ENCODE data around the gene HNRNPAB. TPM values are rescaled to one million over a fixed set of nuclear protein-coding genes. Genes with fewer than 3 reads are reported as not detected.
A peak's percentile ranks its signal among the peaks of the same experiment; 100 is the strongest.

HNRNPAB gene
- total RNA-seq, 1 donor: 63.5 TPM

- no peak overlapping the region for H3K4me3 ChIP-seq (ENCODE audit: low read depth, low read length)
- no peak for DNase-seq (ENCODE audit: low read depth)
- TF ChIP-seq, protein P1, sequence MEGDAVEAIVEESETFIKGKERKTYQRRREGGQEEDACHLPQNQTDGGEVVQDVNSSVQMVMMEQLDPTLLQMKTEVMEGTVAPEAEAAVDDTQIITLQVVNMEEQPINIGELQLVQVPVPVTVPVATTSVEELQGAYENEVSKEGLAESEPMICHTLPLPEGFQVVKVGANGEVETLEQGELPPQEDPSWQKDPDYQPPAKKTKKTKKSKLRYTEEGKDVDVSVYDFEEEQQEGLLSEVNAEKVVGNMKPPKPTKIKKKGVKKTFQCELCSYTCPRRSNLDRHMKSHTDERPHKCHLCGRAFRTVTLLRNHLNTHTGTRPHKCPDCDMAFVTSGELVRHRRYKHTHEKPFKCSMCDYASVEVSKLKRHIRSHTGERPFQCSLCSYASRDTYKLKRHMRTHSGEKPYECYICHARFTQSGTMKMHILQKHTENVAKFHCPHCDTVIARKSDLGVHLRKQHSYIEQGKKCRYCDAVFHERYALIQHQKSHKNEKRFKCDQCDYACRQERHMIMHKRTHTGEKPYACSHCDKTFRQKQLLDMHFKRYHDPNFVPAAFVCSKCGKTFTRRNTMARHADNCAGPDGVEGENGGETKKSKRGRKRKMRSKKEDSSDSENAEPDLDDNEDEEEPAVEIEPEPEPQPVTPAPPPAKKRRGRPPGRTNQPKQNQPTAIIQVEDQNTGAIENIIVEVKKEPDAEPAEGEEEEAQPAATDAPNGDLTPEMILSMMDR (IDR thresholded peaks at IDR 0.05; ENCODE audit: insufficient read depth, low read depth, low read length): no peak
Measured at GRCh38 chr5:178201927-178202235, 2.5 kb upstream of the HNRNPAB start.

- no peak for DNase-seq (ENCODE audit: low read depth)
- TF ChIP-seq, protein P1 (IDR thresholded peaks at IDR 0.05; ENCODE audit: insufficient read depth, low read depth, low read length): no peak
- no peak overlapping the region for H3K4me3 ChIP-seq (ENCODE audit: low read depth, low read length)
Measured at GRCh38 chr5:178202541-178202940, 1.8 kb upstream of the HNRNPAB start.

DNA sequence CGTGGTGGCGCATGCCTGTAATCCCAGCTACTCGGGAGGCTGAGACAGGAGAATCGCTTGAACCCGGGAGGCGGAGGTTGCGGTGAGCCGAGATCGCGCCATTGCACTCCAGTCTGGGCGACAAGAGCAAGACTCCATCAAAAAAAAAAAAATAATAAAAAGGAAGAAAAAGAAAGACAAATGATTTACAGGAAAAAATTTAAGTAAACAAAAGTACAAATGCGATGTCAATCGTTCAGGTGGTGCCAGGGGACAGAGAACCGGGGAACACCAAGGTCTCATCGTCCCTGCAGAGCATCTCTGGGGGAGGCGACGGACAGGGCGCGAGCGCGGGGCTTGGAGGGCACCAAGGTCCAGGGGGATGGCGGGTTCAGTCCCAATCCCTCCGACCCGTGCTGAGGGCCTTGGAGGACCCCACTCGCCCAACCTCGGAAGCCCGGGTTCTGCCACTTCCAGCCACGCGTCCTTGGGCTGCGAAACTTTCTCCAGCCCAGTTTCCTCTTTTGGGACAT is 607 bp upstream of the HNRNPAB start:
- peak overlapping the region; percentile 74 for H3K4me3 ChIP-seq (ENCODE audit: low read depth, low read length)
- TF ChIP-seq, protein P1 (IDR thresholded peaks at IDR 0.05; ENCODE audit: insufficient read depth, low read depth, low read length): no peak
- DNase-seq (ENCODE audit: low read depth): no peak

DNA sequence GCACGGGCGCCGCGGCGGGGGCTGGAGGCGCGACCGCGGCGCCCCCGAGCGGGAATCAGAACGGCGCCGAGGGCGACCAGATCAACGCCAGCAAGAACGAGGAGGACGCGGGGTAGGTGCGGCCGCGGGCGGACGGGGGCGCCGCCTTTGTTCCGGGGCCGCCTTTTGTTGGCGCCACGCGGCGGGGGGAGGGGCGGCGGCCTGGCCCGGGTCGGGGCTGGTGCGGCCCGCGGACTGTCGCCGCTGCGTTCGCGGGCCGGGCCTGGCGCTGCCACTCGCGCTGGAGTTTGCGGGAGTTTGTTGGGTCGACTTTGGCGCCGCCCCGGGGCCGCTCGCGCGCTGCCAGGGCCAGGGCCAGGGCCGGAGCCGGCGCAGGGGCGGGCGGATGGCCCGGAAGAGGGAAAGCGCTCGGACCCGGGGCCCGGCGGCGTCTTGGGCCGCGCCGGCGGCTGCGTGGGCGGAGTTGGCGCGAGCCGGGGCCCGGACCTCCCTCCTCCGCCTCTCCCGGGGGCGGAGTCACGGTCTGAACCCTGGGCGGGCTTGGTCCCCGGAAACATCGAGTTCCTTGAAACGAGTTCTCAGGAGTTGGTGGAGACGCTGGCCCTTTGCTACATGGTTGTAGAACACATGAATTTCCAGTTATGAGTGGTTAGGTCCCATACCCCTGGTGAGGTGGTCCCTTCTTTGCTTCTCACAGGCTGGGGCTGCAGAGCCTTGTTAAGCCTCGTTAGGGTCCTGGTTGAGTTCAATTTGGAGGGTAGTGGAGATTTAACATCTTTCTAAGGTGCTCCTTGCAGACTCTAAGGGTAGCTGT is 809 bp downstream of the HNRNPAB start:
- peak; percentile 75 for DNase-seq (ENCODE audit: low read depth)
- H3K4me3 ChIP-seq (ENCODE audit: low read depth, low read length): peak overlapping the region; percentile 74
- TF ChIP-seq, protein P1 (IDR thresholded peaks at IDR 0.05; ENCODE audit: insufficient read depth, low read depth, low read length): no peak

GRCh38 chr5:178205749-178206047 is 1.4 kb downstream of the HNRNPAB start:
- H3K4me3 ChIP-seq (ENCODE audit: low read depth, low read length): peak overlapping the region; percentile 74
- TF ChIP-seq, protein P1 (IDR thresholded peaks at IDR 0.05; ENCODE audit: insufficient read depth, low read depth, low read length): no peak
- DNase-seq (ENCODE audit: low read depth): no peak

GRCh38 chr5:178206166-178207101 is 2.1 kb downstream of the HNRNPAB start:
- H3K4me3 ChIP-seq (ENCODE audit: low read depth, low read length): peak overlapping the region; percentile 74
- TF ChIP-seq, protein P1 (IDR thresholded peaks at IDR 0.05; ENCODE audit: insufficient read depth, low read depth, low read length): no peak
- DNase-seq (ENCODE audit: low read depth): peak; percentile 60
